Measurements from ENCODE around the gene AVEN. TPM values are rescaled to one million over a fixed set of nuclear protein-coding genes. Genes with fewer than 3 reads are reported as not detected.

The AVEN gene
- total and polyA plus RNA-seq, 2 of the 4 experiments (the other 2 are of a cell fraction) = 9.1 to 17.6 TPM

- ATAC-seq (ENCODE audit: low read depth) (no peak), DNase-seq (no peak)
- in situ Hi-C loops (cut with MboI; ENCODE audit: low sequenced_read_pairs) (no loop called here), intact Hi-C loops (cut with micrococcal nuclease) (no loop called here), dilution Hi-C loops (cut with HindIII; ENCODE audit: low sequenced_read_pairs, unreplicated experiment) (no loop called here)
- no peaks in the 10 kb centered on the region for H3K4me1 ChIP-seq (ENCODE audit: control insufficient read depth, insufficient read depth, low read length)
- no peak overlapping the region for H3K4ac ChIP-seq (ENCODE audit: low read depth, low read length)
- no peak overlapping the region for H2AK9ac ChIP-seq (replicated peaks; ENCODE audit: low read depth, low read length, poor library complexity)
- H4K8ac ChIP-seq (ENCODE audit: low read depth in 2 of 2, low read length in 2 of 2) = no peak overlapping the region
- no peak overlapping the region for H4K5ac ChIP-seq (ENCODE audit: low read depth, low read length)
- no peaks in the 10 kb centered on the region for H3K9me1 ChIP-seq (ENCODE audit: insufficient read depth, low read length)
- no peak overlapping the region for H3K9ac ChIP-seq (ENCODE audit: low read depth, low read length)
- H3K27me3 ChIP-seq (ENCODE audit: control insufficient read depth, insufficient read depth, low read length) = peaks cover 2% of the 10 kb centered on the region; the same call in 1 of the 2 replicates
- H3K79me1 ChIP-seq (ENCODE audit: low read depth in 1 of 2, low read length in 2 of 2) = no peaks in the 10 kb centered on the region
- H3K23ac ChIP-seq (ENCODE audit: low read depth, low read length) = no peak overlapping the region
- H4K20me1 ChIP-seq (ENCODE audit: insufficient read depth, low read length) = no peaks in the 10 kb centered on the region
- H3K56ac ChIP-seq (ENCODE audit: extremely low read depth, insufficient read depth, low read length) = no peak overlapping the region
- H2AK5ac ChIP-seq (ENCODE audit: low read depth, low read length) = no peak overlapping the region
- no peak overlapping the region for H3K27ac ChIP-seq (ENCODE audit: insufficient read depth, low read length)
- no peak overlapping the region for H3K4me3 ChIP-seq (ENCODE audit: insufficient read depth, low read depth, low read length)
- no peaks in the 10 kb centered on the region for H3K9me3 ChIP-seq (ENCODE audit: control insufficient read depth, insufficient read depth, low read length)
- ChIA-PET CTCF (no interaction called here), POLR2A (ENCODE audit: unreplicated experiment) (no interaction called here)
- no peaks in the 10 kb centered on the region for H3K36me3 ChIP-seq (ENCODE audit: control insufficient read depth, insufficient read depth, low read length)
- no peak overlapping the region for H4K91ac ChIP-seq (ENCODE audit: insufficient read depth, low read depth, low read length)
- no peak overlapping the region for H2BK15ac ChIP-seq (ENCODE audit: low read depth, low read length)
- H2BK20ac ChIP-seq (ENCODE audit: low read depth, low read length) = no peak overlapping the region
- no peak overlapping the region for H2BK5ac ChIP-seq (ENCODE audit: low read depth, low read length, poor library complexity, severe bottlenecking)
- H2AFZ ChIP-seq (replicated peaks; ENCODE audit: low read length, poor library complexity) = no peak overlapping the region
- BruUV-seq (replicated peaks) = no TSS peak
- H3K14ac ChIP-seq (replicated peaks; ENCODE audit: low read depth, low read length) = no peak overlapping the region
- H3K18ac ChIP-seq (ENCODE audit: low read depth, low read length) = no peak overlapping the region
- H3K4me2 ChIP-seq (ENCODE audit: low read depth, low read length) = no peak overlapping the region
- no peak for TF ChIP-seq BHLHE40 (IDR thresholded peaks at IDR 0.05; ENCODE audit: low read depth, low read length)
- TF ChIP-seq CTCF (conservative IDR thresholded peaks at IDR 0.05; ENCODE audit: low read depth, low read length) = no peak
- no peak overlapping the region for H2BK120ac ChIP-seq (ENCODE audit: low read depth, low read length)
- 40% methylated on average over 4 of the region's 9 CpGs; no CpG with 5 or more reads in 1 of the 2 experiments for WGBS, 2 experiments (ENCODE audit: extremely low coverage in 2 of 2, insufficient read length in 1 of 2)
Measured at GRCh38 chr15:33834892-33835743, 203.9 kb downstream of the AVEN start.

Data from IMR-90 (cell line).